NCI-H2227 treated with DMSO at 0.1 percent for 48 hours (cell line): ENCODE data around the gene SLC25A34.

ENCODE experiments used
- DNase-seq: peaks from one replicate; lab custom pipeline; 2025; lab: John Stamatoyannopoulos, UW

SLC25A34 gene

GRCh38 chr1:15753776-15754175 is 17.7 kb downstream of the SLC25A34 start:
- no peak for DNase-seq

- DNase-seq: no peak
Observed at GRCh38 chr1:15755021-15755645, 19.1 kb downstream of the SLC25A34 start.

GRCh38 chr1:15755646-15756040 is 19.6 kb downstream of the SLC25A34 start:
- no peak for DNase-seq

GRCh38 chr1:15756143-15757015 is 20.3 kb downstream of the SLC25A34 start:
- DNase-seq: no peak

DNA sequence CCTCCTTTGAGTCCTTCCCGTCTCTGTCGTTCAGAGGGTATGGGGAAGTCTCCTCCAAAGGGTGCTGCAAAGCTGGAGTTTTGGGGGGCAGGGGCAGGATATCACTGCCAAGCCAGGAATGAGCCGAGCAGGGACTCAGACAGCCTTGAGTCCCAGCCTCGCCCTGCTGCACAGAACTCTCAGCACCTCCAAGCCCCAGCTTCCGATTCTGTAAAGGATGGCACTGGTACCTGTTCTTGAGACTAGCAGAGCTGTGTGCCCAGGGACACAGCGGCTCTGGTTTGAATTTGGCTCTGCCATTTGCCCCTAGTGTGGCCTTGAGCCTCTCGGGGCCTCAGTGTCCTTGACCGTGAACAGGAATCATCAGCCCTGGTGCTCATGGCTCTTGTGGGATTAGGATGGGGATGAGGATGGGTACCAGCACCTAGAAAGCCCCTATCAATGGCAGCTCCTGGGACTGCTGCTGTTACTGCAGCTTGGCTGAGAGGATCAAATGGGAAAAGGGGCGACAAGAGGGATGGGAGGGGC is 21.0 kb downstream of the SLC25A34 start:
- no peak for DNase-seq

GRCh38 chr1:15757575-15758342 is 21.7 kb downstream of the SLC25A34 start:
- no peak for DNase-seq

GRCh38 chr1:15758343-15758931 is 22.4 kb downstream of the SLC25A34 start, which contains the start of gene FBLIM1:
TSS of gene FBLIM1 (plus strand) at chr1:15758795. CDS start at chr1:15764984, 6,189 bp downstream.
- no peak for DNase-seq

GRCh38 chr1:15758953-15759661 is 23.0 kb downstream of the SLC25A34 start:
- DNase-seq: no peak

- DNase-seq: no peak
Observed at GRCh38 chr1:15760520-15761211, 24.6 kb downstream of the SLC25A34 start.

DNA sequence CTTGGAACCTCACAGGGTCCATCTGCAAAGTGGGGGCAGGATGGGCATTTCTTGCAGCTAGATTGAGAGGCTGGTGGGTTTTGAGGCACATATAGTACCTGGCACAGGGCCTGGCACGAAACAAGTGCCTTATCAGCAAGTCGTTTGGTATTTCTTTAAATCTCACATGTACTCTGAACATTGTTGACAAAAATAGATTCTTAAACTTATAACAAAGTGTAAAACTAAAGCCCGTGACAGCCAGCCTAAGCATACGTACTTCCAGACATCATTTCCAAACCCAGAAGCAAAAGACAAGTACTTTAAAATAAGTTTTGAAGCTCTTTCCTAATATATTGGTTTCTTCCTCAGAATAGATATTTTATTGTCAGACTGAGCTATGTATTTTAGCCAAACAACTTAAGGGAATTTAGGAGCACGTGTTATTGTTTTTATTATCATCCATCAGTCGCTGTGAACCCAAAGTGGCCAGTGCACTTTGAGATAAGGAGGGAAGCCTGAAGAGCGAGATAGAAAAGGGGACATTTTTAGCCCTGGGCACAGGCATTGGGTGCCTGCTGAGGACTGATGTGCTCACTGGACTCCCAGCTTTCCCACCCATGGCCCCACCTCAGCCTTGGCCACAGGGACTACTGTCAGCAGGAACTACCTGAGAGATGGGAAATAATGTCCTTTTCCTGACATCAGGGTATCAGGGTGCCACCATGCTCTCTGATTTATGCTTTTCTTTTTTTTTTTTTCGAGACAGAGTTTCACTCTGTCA is 25.5 kb downstream of the SLC25A34 start:
- DNase-seq: no peak

DNA sequence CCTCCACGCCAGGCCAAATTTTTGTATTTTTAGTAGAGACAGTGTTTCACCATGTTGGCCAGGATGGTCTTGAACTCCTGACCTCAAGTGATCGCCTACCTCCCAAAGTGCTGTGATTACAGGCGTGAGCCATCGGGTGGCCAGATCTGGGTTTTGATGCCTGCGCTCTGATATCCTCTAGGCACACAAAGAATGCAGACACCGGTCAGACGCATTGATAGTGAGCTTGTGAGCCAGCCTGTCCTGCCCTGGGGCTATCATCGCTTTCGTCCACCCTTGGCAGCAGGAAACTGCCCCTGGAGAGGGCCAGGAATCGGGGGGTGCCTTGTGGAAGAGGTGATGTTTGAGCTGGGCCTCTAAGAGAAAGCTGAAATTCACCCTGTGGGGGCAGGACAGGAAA is 26.5 kb downstream of the SLC25A34 start:
- no peak for DNase-seq

DNA sequence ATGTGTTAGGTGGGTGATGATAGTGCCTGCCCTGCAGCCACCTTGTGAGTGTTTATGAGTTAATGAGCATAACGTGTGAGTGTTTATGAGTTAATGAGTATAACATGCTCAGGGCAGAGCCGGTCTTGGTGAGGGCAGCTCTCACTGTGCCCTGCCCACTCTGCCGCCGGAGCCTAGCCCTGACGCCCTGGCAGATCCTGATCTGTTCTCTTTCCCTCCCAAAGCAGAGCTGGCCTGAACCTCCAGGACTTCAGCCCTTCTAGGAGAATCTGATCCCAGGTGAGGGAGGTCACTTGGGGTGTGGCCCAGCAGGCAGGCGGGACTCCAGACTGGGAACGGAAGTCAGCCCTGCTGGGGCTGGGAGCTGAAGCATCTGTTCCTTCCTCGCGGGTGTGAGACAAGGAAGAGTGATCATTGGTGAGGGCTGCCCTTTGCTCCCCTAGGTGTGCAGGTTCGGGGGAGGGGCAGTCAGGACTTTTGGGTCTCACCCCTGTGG is 28.3 kb downstream of the SLC25A34 start:
- DNase-seq: no peak

DNA sequence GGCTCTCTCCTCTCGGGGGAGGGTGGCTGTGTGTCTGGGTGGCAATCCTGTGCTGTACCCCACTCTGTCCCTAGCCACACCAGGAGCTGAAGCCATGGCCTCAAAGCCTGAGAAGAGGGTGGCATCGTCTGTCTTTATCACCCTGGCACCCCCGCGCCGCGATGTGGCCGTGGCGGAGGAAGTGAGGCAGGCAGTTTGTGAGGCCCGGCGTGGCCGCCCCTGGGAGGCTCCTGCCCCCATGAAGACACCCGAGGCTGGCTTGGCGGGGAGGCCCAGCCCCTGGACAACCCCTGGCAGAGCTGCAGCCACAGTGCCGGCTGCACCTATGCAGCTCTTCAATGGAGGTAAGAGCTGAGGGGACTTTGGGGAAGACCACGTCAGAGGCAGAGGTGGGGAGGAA is 28.8 kb downstream of the SLC25A34 start:
- DNase-seq: no peak

DNA sequence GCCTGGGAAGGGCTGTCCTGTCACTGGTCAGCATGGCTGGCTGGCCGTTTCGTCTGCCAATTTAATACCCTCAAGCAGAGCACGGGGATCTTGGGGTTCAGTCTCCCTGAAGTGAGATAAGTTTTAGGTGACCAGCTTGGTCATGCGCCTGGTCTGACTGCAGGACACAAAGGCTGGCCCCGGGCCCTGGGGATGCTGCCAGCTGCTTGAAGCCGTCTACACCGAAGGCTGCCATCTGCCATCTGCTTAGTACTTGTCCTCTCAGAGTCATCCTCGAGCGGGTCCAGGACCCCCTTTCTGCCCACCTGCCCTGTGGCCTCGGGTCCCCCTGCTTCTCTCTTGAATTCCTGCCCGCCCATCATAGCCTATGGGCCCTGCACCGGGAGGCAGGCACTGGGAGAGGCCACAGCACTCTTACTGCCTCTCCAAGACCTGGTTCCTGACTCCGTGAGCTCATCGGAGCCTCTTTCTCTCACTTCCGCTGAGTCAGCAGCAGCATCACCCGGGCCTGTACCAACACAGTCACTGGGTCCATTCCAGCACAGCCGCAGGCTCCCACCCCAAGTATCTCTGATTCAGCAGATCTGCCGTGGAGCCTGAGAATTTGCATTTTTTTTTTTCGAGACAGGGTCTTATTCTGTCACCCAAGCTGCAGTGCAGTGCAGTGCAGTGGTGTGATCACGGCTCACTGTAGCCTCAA is 29.6 kb downstream of the SLC25A34 start:
- DNase-seq: no peak

- DNase-seq: no peak
Observed at GRCh38 chr1:15767941-15768340, 31.9 kb downstream of the SLC25A34 start.

GRCh38 chr1:15768388-15768787 is 32.3 kb downstream of the SLC25A34 start:
- no peak for DNase-seq

GRCh38 chr1:15770313-15770962 is 34.4 kb downstream of the SLC25A34 start:
- DNase-seq: no peak

DNA sequence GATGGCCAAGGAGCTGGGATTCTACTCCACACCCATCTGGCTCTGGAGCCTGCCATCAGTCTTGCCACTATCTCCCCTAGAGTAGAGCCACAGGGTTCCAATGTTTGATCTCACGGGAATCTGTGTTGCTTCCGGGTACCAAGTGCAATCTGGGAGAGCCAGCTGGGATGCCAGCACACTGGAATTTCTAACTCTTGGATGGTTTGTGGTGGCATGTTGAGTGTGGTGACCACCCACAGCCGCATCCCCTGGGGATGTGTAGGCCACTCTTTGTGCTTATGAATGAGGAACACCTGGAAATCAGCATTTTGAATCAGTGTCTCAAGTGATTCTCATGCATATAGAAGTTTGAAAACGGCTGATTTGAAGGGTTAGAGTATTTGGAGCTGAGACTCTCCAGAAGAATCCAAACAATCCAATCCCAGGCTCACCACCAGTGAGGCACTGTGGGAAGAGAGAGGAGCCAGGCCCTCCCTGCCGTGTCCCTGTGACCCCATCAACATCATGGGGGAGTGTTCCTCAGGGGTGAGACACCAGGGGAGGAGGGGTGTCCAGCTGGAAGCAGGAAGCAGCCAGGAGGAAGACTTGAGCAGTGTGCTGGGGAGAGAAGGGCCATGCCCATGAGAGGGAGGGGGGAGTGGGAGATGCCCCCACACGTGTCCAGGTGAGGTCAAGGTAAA is 35.9 kb downstream of the SLC25A34 start:
- no peak for DNase-seq
